Keratinocyte (primary cell): ENCODE data around the gene PLAC9. TPM values are rescaled to one million over a fixed set of nuclear protein-coding genes. Genes with fewer than 3 reads are reported as not detected.

Source experiments
- DNase-seq: peaks from one replicate; pipeline ENCODE4 v3.0.0-alpha.2; 2011; ENCODE audit warnings: low read depth, missing footprints, low spot score
- FAIRE-seq: peaks from 2 replicates; lab custom pipeline; 2011; peaks lifted over from hg19 to GRCh38; lab: Jason Lieb, UNC
- H2AFZ ChIP-seq: 2 replicates; pipeline ENCODE4 v1.6.0; 2012; ENCODE audit warnings: low read length, control low read depth, inconsistent platforms; ENCODE audit not compliant: control insufficient read depth
- H3K27ac ChIP-seq: 2 replicates; pipeline ENCODE4 v1.5.1; 2011; ENCODE audit warnings: low read length; ENCODE audit not compliant: control insufficient read depth, insufficient read depth
- H3K27me3 ChIP-seq: 3 replicates; pipeline ENCODE4 v1.6.0; 2011; ENCODE audit warnings: low read length; ENCODE audit not compliant: control insufficient read depth, insufficient read depth; ENCODE audit errors: extremely low read depth
- H3K36me3 ChIP-seq, 2 experiments: 2 replicates in 1 of 2; 3 replicates in 1 of 2; pipeline ENCODE4 v1.5.1; 2011; ENCODE audit warnings: low read length in 2 of 2, mild to moderate bottlenecking in 1 of 2; ENCODE audit not compliant: control insufficient read depth in 2 of 2, insufficient read depth in 2 of 2; ENCODE audit errors: extremely low read depth in 1 of 2
- H3K4me1 ChIP-seq: 3 replicates; pipeline ENCODE4 v1.5.1; 2011; ENCODE audit warnings: low read length; ENCODE audit not compliant: control insufficient read depth, insufficient read depth; ENCODE audit errors: extremely low read depth
- H3K4me2 ChIP-seq: 3 replicates; pipeline ENCODE4 v1.6.0; 2011; ENCODE audit warnings: low read depth, low read length; ENCODE audit not compliant: control insufficient read depth, insufficient read depth; ENCODE audit errors: extremely low read depth
- H3K4me3 ChIP-seq, 3 experiments: fragments of 200-600 bp in 1 of 3; sonication (generic) in 1 of 3; 2 replicates in 2 of 3; 3 replicates in 1 of 3; pipeline ENCODE4 v1.5.1; 2011 to 2016; ENCODE audit warnings: low read length in 3 of 3, mild to moderate bottlenecking in 3 of 3, control low read depth in 2 of 3, inconsistent platforms in 1 of 3, low read depth in 1 of 3, mixed read lengths in 1 of 3, mixed run types in 1 of 3, moderate library complexity in 1 of 3; ENCODE audit not compliant: control insufficient read depth in 2 of 3, insufficient read depth in 2 of 3; ENCODE audit errors: extremely low read depth in 1 of 3
- H3K79me2 ChIP-seq: 2 replicates; pipeline ENCODE4 v1.6.0; 2012; ENCODE audit warnings: low read length; ENCODE audit not compliant: control insufficient read depth, insufficient read depth
- H3K9ac ChIP-seq: 3 replicates; pipeline ENCODE4 v1.6.0; 2011; ENCODE audit warnings: low read length; ENCODE audit not compliant: control insufficient read depth, insufficient read depth; ENCODE audit errors: extremely low read depth
- H3K9me1 ChIP-seq: 3 replicates; pipeline ENCODE4 v1.6.0; 2011; ENCODE audit warnings: low read length; ENCODE audit not compliant: control insufficient read depth, insufficient read depth; ENCODE audit errors: extremely low read depth
- H3K9me3 ChIP-seq: 2 replicates; pipeline ENCODE4 v1.5.1; 2012; ENCODE audit warnings: low read depth, low read length; ENCODE audit not compliant: control insufficient read depth
- H4K20me1 ChIP-seq: 3 replicates; pipeline ENCODE4 v1.6.0; 2011; ENCODE audit warnings: low read length; ENCODE audit not compliant: control insufficient read depth, insufficient read depth; ENCODE audit errors: extremely low read depth
- EZH2 ChIP-seq: IDR thresholded peaks from one replicate; pipeline ENCODE4 v1.6.1; 2012; ENCODE audit warnings: inconsistent platforms, mild to moderate bottlenecking, low read length, moderate library complexity
- dilution Hi-C: fragments of 300-500 bp; cut with MboI; formaldehyde crosslinking; loops from one replicate; pipeline ENCODE4 v1.7.0; 2020; ENCODE audit warnings: low sequenced_read_pairs; ENCODE audit not compliant: extremely low pct_ligation_motif_present
- polyA plus RNA-seq, 5 experiments: library from polyadenylated mRNA; depleted of rRNA in 3 of 5; stranded (reverse) in 3 of 5; stranded (forward) in 1 of 5; unstranded in 1 of 5; fragments of >200 nt; gene quantifications; 1 replicate in 1 of 5; 2 replicates in 3 of 5; 3 replicates in 1 of 5; pipeline versions ENCODE4 v1.2.1 to v1.2.3, GENCODE V29; 2011 to 2012; ENCODE audit warnings: missing spikeins in 2 of 5, low read depth in 1 of 5, low replicate concordance in 1 of 5
- TF ChIP-seq, protein P1 (sequence below), 3 experiments: IDR thresholded peaks in 1 of 3; conservative IDR thresholded peaks in 1 of 3; optimal IDR thresholded peaks in 1 of 3; 2 replicates in 2 of 3; 3 replicates in 1 of 3; pipeline versions ENCODE3 to v1.5.1; 2011; ENCODE audit warnings: low read length in 3 of 3, mild to moderate bottlenecking in 3 of 3, moderate library complexity in 2 of 3, control low read depth in 1 of 3, inconsistent platforms in 1 of 3; ENCODE audit not compliant: insufficient read depth in 2 of 3; ENCODE audit errors: extremely low read depth in 1 of 3

The PLAC9 gene
- polyA plus RNA-seq, 1 donor (not counting 4 experiments of a cell fraction or from before 2014, with no cell fraction given), result 0.39 TPM

GRCh38 chr10:80174641-80175395 is 42.3 kb downstream of the PLAC9 start:
- Histone ChIP-seq H4K20me1 (peaks cover 7% of the 10 kb centered on the region), H3K27me3 (no peaks in the 10 kb centered on the region), H2AFZ (no peak overlapping the region), H3K36me3 (peaks cover 6 to 14% of the 10 kb centered on the region in 2 experiments), H3K79me2 (peaks cover 28% of the 10 kb centered on the region), H3K4me2 (no peak overlapping the region), H3K9ac (no peak overlapping the region), H3K4me3 (no peak overlapping the region), H3K4me1 (peaks cover 22% of the 10 kb centered on the region), H3K27ac (no peak overlapping the region), H3K9me3 (no peaks in the 10 kb centered on the region), H3K9me1 (no peaks in the 10 kb centered on the region)
- dilution Hi-C loops, result no loop called here
- FAIRE-seq (no peak), DNase-seq (no peak)
- TF ChIP-seq, protein P1, sequence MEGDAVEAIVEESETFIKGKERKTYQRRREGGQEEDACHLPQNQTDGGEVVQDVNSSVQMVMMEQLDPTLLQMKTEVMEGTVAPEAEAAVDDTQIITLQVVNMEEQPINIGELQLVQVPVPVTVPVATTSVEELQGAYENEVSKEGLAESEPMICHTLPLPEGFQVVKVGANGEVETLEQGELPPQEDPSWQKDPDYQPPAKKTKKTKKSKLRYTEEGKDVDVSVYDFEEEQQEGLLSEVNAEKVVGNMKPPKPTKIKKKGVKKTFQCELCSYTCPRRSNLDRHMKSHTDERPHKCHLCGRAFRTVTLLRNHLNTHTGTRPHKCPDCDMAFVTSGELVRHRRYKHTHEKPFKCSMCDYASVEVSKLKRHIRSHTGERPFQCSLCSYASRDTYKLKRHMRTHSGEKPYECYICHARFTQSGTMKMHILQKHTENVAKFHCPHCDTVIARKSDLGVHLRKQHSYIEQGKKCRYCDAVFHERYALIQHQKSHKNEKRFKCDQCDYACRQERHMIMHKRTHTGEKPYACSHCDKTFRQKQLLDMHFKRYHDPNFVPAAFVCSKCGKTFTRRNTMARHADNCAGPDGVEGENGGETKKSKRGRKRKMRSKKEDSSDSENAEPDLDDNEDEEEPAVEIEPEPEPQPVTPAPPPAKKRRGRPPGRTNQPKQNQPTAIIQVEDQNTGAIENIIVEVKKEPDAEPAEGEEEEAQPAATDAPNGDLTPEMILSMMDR (optimal IDR thresholded peaks at IDR 0.05 in 1 of 3, IDR thresholded peaks at IDR 0.05 in 1 of 3, conservative IDR thresholded peaks at IDR 0.05 in 1 of 3; ENCODE audit: extremely low read depth in 1 of 3, insufficient read depth in 2 of 3, low read length in 3 of 3), result no peak
- TF ChIP-seq EZH2, result no peak

GRCh38 chr10:80176526-80176925 is 44.0 kb downstream of the PLAC9 start:
- DNase-seq (no peak), FAIRE-seq (no peak)
- Histone ChIP-seq H3K27ac (no peak overlapping the region), H3K4me2 (no peak overlapping the region), H3K36me3 (peaks cover 0 to 13% of the 10 kb centered on the region in 2 experiments), H3K27me3 (no peaks in the 10 kb centered on the region), H3K4me1 (peaks cover 16% of the 10 kb centered on the region), H3K4me3 (no peak overlapping the region), H3K9me1 (no peaks in the 10 kb centered on the region), H3K9ac (no peak overlapping the region), H4K20me1 (peaks cover 3% of the 10 kb centered on the region), H3K9me3 (no peaks in the 10 kb centered on the region), H3K79me2 (peaks cover 39% of the 10 kb centered on the region), H2AFZ (no peak overlapping the region)
- dilution Hi-C loops, result no loop called here
- no peak for TF ChIP-seq EZH2
- TF ChIP-seq, protein P1 (optimal IDR thresholded peaks at IDR 0.05 in 1 of 3, IDR thresholded peaks at IDR 0.05 in 1 of 3, conservative IDR thresholded peaks at IDR 0.05 in 1 of 3; ENCODE audit: extremely low read depth in 1 of 3, insufficient read depth in 2 of 3, low read length in 3 of 3), result no peak
